Esophagus (tissue), 2 donors: Measurements from ENCODE around the gene PRR20G. TPM values are rescaled to one million over a fixed set of nuclear protein-coding genes. Genes with fewer than 3 reads are reported as not detected.

Experiments used
- H3K27ac ChIP-seq, 2 donors: one replicate each; pipeline ENCODE4 v1.5.1; 2013; ENCODE audit warnings: low read depth in 2 of 2, mild to moderate bottlenecking in 2 of 2, inconsistent platforms in 1 of 2, low read length in 1 of 2, moderate library complexity in 1 of 2
- H3K27me3 ChIP-seq, 2 donors: one replicate each; pipeline ENCODE4 v1.6.1; 2013; ENCODE audit warnings: low read length in 2 of 2, control low read depth in 1 of 2, mild to moderate bottlenecking in 1 of 2; ENCODE audit not compliant: insufficient read depth in 2 of 2, control insufficient read depth in 1 of 2
- H3K36me3 ChIP-seq, 2 donors: one replicate each; pipeline ENCODE4 v1.6.1; 2013; ENCODE audit warnings: low read length in 1 of 2; ENCODE audit not compliant: control insufficient read depth in 2 of 2, insufficient read depth in 2 of 2
- H3K4me1 ChIP-seq, 2 donors: one replicate each; pipeline ENCODE4 v1.6.1; 2013; ENCODE audit warnings: low read length in 1 of 2; ENCODE audit not compliant: control insufficient read depth in 2 of 2, insufficient read depth in 2 of 2
- H3K4me3 ChIP-seq, 2 donors: one replicate each; pipeline ENCODE4 v1.5.1; 2013; ENCODE audit warnings: low read length in 2 of 2, mild to moderate bottlenecking in 2 of 2, low read depth in 1 of 2, moderate library complexity in 1 of 2
- H3K9me3 ChIP-seq, 2 donors: one replicate each; pipeline ENCODE4 v1.6.1; 2013; ENCODE audit warnings: mild to moderate bottlenecking in 2 of 2, low read depth in 1 of 2, low read length in 1 of 2, moderate library complexity in 1 of 2; ENCODE audit not compliant: control insufficient read depth in 2 of 2, insufficient read depth in 1 of 2
- whole genome bisulfite sequencing, 2 donors: extraction: QIAGEN DNeasy Blood & Tissue Kit; methylation state at CpG; one replicate each; pipeline ENCODE4 v1.1.7; 2013; 5-methylcytosine and 5-hydroxymethylcytosine counted together
- polyA plus RNA-seq, 2 donors: library from polyadenylated mRNA; stranded (reverse); fragments of 200-250 nt; gene quantifications; one replicate each; pipeline ENCODE4 v1.2.3, GENCODE V29; 2013
- donor health status: healthy with polysubstance abuse.
- donor health status: Bipolar disorder and iron deficiency.

The PRR20G gene
- polyA plus RNA-seq, 2 donors, result not detected

- Histone ChIP-seq H3K27ac (no peak overlapping the region), H3K4me1 (no peaks in the 10 kb centered on the region), H3K27me3 (no peaks in the 10 kb centered on the region), H3K9me3 (no peaks in the 10 kb centered on the region), H3K4me3 (no peak overlapping the region), H3K36me3 (no peaks in the 10 kb centered on the region)
- 62 to 69% methylated on average over 10 of the region's 10 CpGs for WGBS, 2 donors
Measured at GRCh38 chr3:127254033-127254644, 33.7 kb downstream of the PRR20G start.

GRCh38 chr3:127253491-127253890 lies 34.4 kb downstream of the PRR20G start:
- Histone ChIP-seq H3K27ac (no peak overlapping the region), H3K27me3 (no peaks in the 10 kb centered on the region), H3K4me3 (no peak overlapping the region), H3K9me3 (no peaks in the 10 kb centered on the region), H3K4me1 (no peaks in the 10 kb centered on the region), H3K36me3 (no peaks in the 10 kb centered on the region)
- 82 to 90% methylated on average over 7 of the region's 7 CpGs for WGBS, 2 donors

GRCh38 chr3:127252446-127252845 lies 35.4 kb downstream of the PRR20G start:
- Histone ChIP-seq H3K27me3 (no peaks in the 10 kb centered on the region), H3K9me3 (no peaks in the 10 kb centered on the region), H3K27ac (no peak overlapping the region), H3K4me1 (no peaks in the 10 kb centered on the region), H3K4me3 (no peak overlapping the region), H3K36me3 (no peaks in the 10 kb centered on the region)
- 37 to 45% methylated on average over 2 of the region's 2 CpGs for WGBS, 2 donors

GRCh38 chr3:127250032-127250431 lies 37.8 kb downstream of the PRR20G start:
- Histone ChIP-seq H3K4me1 (no peaks in the 10 kb centered on the region), H3K4me3 (no peak overlapping the region), H3K9me3 (no peaks in the 10 kb centered on the region), H3K27me3 (no peaks in the 10 kb centered on the region), H3K36me3 (no peaks in the 10 kb centered on the region), H3K27ac (no peak overlapping the region)
- WGBS, 2 donors, result 14 to 20% methylated on average over 1 of the region's 1 CpG

GRCh38 chr3:127247292-127247691 lies 40.6 kb downstream of the PRR20G start:
- Histone ChIP-seq H3K9me3 (no peaks in the 10 kb centered on the region), H3K4me1 (no peaks in the 10 kb centered on the region), H3K27me3 (no peaks in the 10 kb centered on the region), H3K4me3 (no peak overlapping the region), H3K36me3 (no peaks in the 10 kb centered on the region), H3K27ac (no peak overlapping the region)
- WGBS, 2 donors, result 73 to 77% methylated on average over 1 of the region's 1 CpG

GRCh38 chr3:127238602-127239001 lies 49.2 kb downstream of the PRR20G start:
- peaks cover 0 to 5% of the 10 kb centered on the region in 2 donors for H3K27me3 ChIP-seq
- no peaks in the 10 kb centered on the region for H3K9me3 ChIP-seq
- no peak overlapping the region for H3K4me3 ChIP-seq
- H3K4me1 ChIP-seq, result no peaks in the 10 kb centered on the region
- 70% methylated on average over 2 of the region's 2 CpGs for WGBS, 2 donors
- H3K27ac ChIP-seq, result no peak overlapping the region
- H3K36me3 ChIP-seq, result no peaks in the 10 kb centered on the region

GRCh38 chr3:127237835-127238234 lies 50.0 kb downstream of the PRR20G start:
- Histone ChIP-seq H3K4me1 (no peaks in the 10 kb centered on the region), H3K36me3 (no peaks in the 10 kb centered on the region), H3K27ac (no peak overlapping the region), H3K4me3 (no peak overlapping the region), H3K9me3 (no peaks in the 10 kb centered on the region), H3K27me3 (peaks cover 0 to 5% of the 10 kb centered on the region in 2 donors)
- WGBS, 2 donors, result 34 to 42% methylated on average over 3 of the region's 3 CpGs

GRCh38 chr3:127235706-127236105 lies 52.1 kb downstream of the PRR20G start:
- H3K9me3 ChIP-seq, result no peaks in the 10 kb centered on the region
- no peaks in the 10 kb centered on the region for H3K4me1 ChIP-seq
- no peak overlapping the region for H3K4me3 ChIP-seq
- H3K27ac ChIP-seq, result no peak overlapping the region
- WGBS, 2 donors, result 69 to 70% methylated on average over 3 of the region's 3 CpGs
- H3K27me3 ChIP-seq, result peaks cover 0 to 5% of the 10 kb centered on the region in 2 donors
- H3K36me3 ChIP-seq, result no peaks in the 10 kb centered on the region

GRCh38 chr3:127234778-127235177 lies 53.1 kb downstream of the PRR20G start:
- Histone ChIP-seq H3K4me1 (no peaks in the 10 kb centered on the region), H3K27me3 (peaks cover 0 to 2% of the 10 kb centered on the region in 2 donors), H3K9me3 (no peaks in the 10 kb centered on the region), H3K27ac (no peak overlapping the region), H3K4me3 (no peak overlapping the region), H3K36me3 (no peaks in the 10 kb centered on the region)
